NCI-H226 (cell line): ENCODE results near the gene ABCA2.
"Not testable (repeated sequence)": the region's sequence is repeated elsewhere in the genome, so short reads cannot be mapped to it uniquely, and the experiment has no call there.

ENCODE experiments used
- DNase-seq: peaks from one replicate; pipeline ENCODE4 v3.0.0-alpha.2; 2015

The ABCA2 gene

DNA sequence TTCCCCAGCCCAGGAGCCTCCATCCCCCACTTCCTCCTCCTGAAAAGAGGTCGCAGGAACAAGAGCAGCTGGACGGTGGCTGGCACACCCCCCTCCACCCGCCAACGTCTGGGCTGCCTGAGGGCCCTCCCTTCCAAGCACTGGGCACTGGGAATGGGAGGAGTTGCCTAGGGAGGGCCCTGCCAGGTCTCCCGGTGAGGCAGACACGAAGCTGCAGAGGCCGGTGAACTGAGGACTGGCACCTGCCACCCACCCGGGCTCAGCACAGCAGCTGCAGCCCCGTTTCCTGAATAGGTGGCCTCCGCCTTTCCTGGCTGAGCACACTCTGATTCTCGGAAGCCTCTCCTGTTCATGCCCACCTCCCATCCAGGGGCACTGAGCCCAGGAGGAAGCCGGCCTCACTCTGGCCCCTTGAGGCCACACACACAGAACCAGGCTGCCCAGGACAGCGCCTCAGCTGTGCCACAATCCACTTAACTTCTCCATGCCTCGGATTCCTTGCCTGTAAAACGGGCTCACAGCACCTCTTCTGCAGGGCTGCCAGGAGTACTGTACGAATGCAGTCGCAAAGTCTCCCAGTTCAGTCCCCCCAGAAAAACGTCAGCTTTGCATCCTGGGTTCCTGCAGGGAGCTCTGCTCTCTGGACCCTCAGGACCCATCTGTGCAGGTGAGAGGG lies 16.6 kb upstream of the ABCA2 start:
- DNase-seq = no peak

DNA sequence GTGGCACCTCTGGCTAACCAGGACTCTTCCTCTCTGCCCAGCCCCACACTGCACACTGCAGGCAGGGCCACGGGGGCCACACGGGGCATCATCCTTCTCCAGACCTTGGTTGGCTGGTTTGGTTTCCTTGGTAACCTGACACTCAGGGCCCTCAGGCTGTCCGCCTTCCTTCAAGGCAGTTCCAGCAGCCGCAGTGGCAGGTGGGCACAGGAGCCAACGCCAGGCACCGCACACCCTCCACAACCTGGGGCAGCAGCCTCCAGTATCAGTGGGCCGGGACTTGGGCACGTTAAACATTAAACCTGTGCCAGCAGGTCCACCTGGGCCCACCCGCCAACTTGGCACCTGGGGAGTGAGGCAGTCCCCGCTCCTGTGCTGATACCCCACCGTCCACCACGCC lies 16.0 kb upstream of the ABCA2 start:
- no peak for DNase-seq

- DNase-seq = no peak
These were observed 15.0 kb upstream of the ABCA2 start for GRCh38 chr9:137042751-137043727.

- DNase-seq = no peak
These were observed 13.1 kb upstream of the ABCA2 start for GRCh38 chr9:137041124-137041523.

DNA sequence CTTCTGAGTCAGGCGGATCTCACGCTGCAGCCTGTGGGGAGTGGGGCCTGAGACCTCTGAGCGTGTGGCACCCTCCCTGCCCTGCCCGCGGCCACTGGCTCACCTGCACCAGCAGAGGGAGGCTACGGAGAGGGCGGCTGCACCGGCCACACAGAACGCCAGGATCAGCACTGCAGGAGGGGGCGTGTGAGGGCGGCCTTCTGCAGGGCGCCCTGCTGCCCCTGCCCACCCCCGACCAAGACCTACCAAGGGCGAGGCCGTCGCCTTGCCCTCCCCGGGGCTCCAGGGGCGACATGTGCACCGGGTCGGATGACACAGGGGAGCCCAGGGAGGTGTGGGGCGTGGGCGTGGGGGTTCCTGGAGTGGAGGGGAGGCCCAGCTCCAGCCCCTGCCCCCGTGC lies 12.5 kb upstream of the ABCA2 start:
- DNase-seq = no peak

- DNase-seq = no peak
These were observed 11.8 kb upstream of the ABCA2 start for GRCh38 chr9:137039611-137040366.

- DNase-seq = no peak
These were observed 10.9 kb upstream of the ABCA2 start for GRCh38 chr9:137038916-137039315.

DNA sequence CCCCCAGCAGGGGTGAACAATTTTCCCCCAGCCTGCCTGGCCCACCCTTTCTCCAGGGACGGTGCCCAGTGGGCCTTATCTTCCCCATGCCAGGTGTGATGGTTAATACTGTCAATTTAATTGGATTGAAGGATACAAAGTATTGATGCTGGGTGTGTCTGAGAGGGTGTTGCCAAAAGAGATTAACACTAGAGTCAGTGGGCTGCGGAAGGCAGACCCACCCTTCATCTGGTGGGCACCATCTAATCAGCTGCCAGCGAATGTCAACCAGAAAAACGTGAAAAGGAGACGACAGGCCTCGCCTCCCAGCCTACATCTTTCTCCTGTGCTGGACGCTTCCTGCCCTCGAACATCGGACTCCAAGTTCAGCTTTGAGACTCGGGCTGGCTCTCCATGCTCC lies 9.4 kb upstream of the ABCA2 start:
- no peak for DNase-seq

DNA sequence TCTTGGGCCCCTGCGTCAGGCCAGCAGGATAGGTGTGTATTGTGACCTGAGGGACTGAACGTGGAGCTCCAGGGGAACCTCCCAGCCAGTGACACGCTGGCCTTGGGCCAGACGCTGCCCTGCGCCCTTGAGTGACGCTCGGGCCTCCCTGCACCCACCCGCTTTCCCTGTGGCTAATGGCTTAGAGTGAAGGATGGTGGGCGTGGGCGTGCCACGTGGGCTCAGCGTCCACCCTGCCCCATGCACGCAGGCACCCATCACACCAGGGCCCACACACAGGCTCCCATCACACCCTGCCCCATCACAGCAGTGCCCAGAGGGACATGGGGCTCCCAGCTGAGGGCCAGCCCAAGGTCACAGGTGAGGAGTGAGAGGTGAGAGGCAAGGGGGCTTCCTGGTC lies 9.0 kb upstream of the ABCA2 start:
- DNase-seq = no peak

DNA sequence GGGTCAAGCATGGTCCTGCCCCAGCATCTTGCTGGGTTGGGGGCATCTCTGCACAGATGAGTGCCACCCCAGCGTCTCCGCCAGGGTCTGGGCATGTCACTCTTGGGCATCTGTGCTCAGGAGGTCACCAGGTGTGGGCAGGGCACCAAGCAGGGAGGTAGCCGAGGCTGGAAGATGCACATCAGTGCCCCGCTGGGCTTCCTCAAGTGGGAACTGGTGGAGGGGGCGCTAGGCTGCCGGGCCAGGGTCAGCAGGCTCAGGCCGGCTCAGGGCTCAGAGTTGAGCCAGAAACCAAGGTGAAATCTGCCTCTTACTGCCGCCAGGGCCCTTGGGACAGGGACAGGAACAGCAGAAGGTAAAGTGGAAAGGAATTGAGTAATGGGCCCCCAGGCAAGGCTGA lies 7.9 kb upstream of the ABCA2 start:
- DNase-seq = no peak

DNA sequence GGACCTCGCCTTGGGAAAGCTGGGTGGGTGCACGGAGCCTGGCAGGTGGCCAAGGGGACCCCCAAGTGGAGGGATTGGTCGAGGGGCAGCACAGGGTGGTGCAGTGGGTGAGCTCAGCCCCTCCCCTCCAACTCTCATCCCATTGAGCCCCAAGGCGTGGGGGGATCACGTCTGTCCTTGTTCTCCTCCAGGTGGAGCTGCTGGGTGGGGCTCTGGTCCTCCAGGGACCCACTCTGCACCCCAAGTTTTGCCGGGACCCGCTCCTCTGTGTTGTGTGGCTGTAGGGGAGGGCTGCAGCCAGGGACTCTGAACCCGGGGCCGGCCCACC lies 7.4 kb upstream of the ABCA2 start:
- no peak for DNase-seq

- peak; percentile 57 for DNase-seq
These were observed 6.9 kb upstream of the ABCA2 start for GRCh38 chr9:137034709-137035506.

- DNase-seq = no peak
These were observed 6.1 kb upstream of the ABCA2 start for GRCh38 chr9:137034039-137034708.

- not testable (repeated sequence) for DNase-seq
These were observed 5.4 kb upstream of the ABCA2 start for GRCh38 chr9:137033481-137033880.

DNA sequence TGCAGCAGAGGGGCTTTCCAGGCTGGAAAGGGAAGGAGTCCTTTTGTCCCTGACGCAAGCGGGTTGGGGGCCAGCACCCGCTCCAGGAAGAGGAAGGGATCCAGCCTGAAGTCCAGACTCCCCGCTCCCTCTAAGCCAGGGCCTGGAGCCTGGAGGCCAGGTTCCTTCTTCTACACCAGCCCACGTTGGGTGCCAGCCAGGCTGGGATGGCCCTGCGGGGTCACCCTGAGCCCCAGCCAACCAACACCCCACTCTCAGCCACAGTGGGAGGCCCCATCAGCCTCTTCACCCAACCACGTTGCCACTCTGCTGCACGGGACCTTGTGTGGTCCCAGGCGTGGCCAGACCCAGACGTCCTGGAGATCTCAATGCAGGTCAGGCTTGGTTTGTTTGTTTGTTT lies 4.8 kb upstream of the ABCA2 start:
- no peak for DNase-seq

DNA sequence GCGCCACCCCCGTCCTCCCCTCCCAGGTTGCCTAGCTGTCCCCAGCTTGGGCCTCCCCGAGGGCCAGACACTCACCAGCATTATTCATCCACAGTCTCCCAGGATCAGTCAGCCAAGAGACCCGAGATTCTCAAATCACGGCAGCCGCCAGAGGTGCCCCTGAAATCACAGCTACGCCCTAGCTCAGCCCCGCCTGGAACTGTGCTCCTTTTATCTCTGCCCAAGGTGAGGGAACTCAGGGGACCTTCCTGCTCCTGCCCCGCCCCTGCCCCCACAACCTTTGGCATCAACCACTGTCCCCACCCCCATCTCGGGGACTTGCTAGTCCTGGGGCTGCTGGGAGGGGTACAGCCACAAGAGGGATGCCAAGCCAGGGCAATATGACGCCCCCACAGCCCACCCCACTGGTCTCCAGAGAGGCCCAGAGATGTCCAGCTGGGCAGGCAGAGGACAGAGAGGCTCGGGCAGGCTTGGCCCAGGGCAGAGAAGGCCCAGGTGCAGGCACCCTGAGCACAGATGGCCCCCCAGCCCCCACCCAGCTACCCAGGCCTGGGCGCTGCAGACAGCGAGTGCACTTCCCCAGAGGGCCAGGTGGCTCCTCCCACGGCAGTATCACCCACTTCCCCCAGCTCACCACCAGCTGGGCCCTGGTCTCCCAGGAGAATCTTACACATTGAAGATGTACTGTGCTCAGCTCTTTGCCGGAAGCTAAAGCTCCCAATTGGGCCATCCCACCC lies 4.0 kb upstream of the ABCA2 start, which contains the start of gene FUT7:
Gene FUT7, minus strand, starts transcription at position 185 of the 737 bp plus-strand sequence. Its CDS starts 97 bp downstream, at position 88.
- no peak for DNase-seq

DNA sequence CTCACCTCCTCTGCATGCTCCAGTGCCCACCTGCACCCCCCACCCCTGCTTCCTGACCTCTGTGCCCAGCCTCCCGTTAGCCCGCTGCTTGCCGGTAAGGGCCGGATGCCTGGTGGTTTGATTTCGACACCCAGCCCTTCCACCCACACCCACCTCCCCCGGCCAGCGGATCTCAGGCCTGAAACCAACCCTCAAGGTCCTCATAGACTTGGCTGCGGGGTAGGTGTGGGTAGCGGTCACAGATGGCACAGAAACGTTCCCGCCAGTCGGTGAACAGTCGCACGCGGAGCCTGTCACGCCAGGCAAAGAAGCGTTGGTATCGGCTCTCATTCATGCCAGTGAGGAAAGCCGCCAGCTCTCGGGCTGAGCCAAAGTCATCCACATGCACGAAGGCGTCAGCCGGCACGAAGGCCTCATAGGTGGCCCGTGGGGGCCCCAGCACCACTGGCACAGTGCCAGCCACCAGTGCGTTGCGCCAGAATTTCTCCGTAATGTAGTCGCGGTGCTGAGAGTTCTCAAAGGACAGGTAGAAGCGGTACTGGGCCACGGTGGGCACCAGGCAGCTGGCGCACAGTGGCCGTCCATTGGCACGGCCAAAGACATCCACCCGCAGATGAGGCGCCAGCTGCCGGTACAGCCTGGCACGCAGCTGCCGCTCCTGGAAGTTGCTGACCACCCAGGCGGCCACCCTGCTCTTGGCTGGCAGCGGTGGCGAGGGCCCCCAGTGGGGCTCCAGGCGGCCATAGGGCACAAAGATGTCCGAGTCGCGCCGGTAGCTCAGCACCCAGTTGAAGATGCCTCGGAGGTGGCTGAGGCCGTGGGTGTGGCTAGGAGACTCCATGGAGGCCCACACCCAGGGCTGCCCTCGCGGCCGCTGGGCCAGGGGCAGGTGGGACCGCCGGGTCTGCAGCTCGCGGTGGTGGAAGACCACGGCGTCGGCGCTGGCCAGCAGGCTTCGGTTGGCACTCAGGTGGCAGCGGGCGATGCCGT lies 2.8 kb upstream of the ABCA2 start:
- no peak for DNase-seq

DNA sequence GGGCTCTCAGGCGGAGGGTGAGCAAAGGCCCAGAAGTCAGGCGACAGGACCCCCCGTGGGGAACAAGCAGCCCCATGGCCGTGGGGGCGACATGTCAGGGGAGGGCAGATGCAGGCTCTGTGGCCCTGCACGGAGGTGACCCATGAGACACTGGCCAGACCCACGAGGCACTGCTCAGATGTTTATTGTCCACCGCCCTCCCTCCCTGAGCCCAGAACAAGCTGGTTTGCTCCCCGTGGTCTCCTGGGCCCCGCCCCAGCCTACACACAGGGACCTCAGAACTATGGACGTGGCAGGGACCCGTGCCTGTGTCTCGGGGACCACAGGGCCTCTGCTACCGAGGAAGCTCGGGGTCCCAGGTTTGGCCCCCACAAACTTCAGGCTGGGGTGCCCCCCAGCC lies 2.0 kb upstream of the ABCA2 start:
- DNase-seq = no peak

DNA sequence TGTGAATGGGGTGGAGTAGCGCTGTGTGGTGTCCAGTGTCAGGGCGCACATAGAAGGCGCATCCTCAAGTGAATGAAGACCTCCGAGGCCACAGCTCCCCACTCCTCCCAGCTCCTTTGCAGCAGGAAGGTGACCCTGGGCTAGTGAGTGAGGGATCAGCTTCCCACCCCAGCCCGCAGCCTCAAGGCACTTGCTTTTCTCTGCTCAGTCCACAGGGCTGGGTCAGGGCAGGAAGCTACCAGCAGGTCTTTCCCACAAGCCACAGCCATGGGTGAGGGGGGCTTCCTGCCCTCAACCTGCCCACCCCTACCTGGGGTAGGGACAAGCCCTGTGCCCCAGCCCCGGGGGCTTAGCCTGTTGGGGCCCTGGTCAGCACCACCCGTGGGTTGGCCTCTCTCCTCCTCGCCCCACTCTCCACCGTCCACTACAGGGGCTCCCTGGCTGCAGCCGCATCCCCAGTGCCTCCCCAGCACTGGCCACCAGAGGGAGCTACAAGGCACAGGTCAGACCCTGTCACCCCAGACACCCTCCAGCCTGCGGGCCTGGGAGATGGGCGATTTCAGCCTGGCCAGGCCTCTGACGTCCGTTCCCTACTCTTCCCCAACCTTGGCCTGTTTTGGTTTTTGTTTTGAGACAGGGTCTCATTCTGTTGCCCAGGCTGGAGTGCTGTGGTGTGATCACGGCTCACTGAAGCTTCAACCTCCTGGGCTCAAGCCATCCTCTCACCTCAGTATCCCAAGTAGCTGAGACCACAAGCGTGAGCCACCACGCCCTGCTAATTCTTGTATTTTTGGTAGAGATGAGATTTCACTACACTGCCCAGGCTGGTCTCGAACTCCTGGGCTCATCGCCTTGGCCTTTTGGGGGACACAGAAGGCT lies 1.3 kb upstream of the ABCA2 start:
- no peak for DNase-seq
